PFSK-1 (cell line): ENCODE data around the gene ACTMAP.

Experiments
- FOXP2 ChIP-seq: optimal IDR thresholded peaks from 2 replicates; pipeline ENCODE3; 2011; ENCODE audit warnings: borderline replicate concordance, control low read depth, inconsistent platforms; ENCODE audit not compliant: insufficient read depth; ENCODE audit errors: extremely low read length, extremely low read depth
- POLR2AphosphoS5 ChIP-seq: IDR thresholded peaks from 2 replicates; pipeline ENCODE4 v1.6.1; 2012; ENCODE audit warnings: low read depth, mild to moderate bottlenecking, control low read depth, low read length, moderate library complexity
- REST ChIP-seq, 2 experiments: IDR thresholded peaks; 2 replicates each; pipeline versions ENCODE4 v1.6.1 to v1.8.0; 2011 to 2012; ENCODE audit warnings: low read depth in 2 of 2, low read length in 2 of 2, control low read depth in 1 of 2, inconsistent platforms in 1 of 2, mild to moderate bottlenecking in 1 of 2, moderate library complexity in 1 of 2; ENCODE audit not compliant: insufficient read depth in 1 of 2
- SIN3A ChIP-seq: IDR thresholded peaks from 2 replicates; pipeline ENCODE4 v1.6.1; 2012; ENCODE audit warnings: mild to moderate bottlenecking, low read length, moderate library complexity, borderline replicate concordance; ENCODE audit not compliant: insufficient read depth
- TAF1 ChIP-seq: IDR thresholded peaks from 2 replicates; pipeline ENCODE4 v1.6.1; 2012; ENCODE audit warnings: low read length, control low read depth, borderline replicate concordance; ENCODE audit not compliant: insufficient read depth

The ACTMAP gene

GRCh38 chr19:40777937-40778705 is 27.8 kb upstream of the ACTMAP start, which contains the start of gene RAB4B:
TSS of gene RAB4B (plus strand) at chr19:40778247. CDS start at chr19:40778376, 129 bp downstream.
- TF ChIP-seq REST (IDR thresholded peaks at IDR 0.05; ENCODE audit: insufficient read depth in 1 of 2, low read depth in 2 of 2, low read length in 2 of 2), result no peak
- TF ChIP-seq SIN3A, result peak; percentile 60; the same call in 1 of the 2 replicates
- peak; percentile 53 for TF ChIP-seq FOXP2
- TF ChIP-seq TAF1, result no peak

DNA sequence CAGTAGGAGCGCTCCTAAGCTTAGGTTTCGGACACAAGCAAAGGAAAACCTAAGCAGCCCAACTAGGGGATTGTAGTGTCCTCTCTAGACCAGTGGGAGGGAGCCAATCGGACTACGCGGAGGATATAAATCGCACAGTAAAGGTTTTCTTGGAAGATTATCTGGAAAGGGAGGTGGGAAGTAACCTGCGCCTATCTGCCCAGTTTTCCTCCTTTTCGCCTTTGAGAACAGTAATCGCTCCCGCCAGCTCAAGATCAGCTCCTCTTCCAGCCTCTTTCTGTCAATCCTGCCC is 27.3 kb upstream of the ACTMAP start:
- no peak; the same call in 1 of the 2 replicates for TF ChIP-seq SIN3A
- 0 out of 2 replicates have a peak, but pooled peaks have one; percentile 55 for TF ChIP-seq POLR2AphosphoS5
- TF ChIP-seq FOXP2, result no peak
- peak; percentile 43; the same call in 1 of the 2 replicates for TF ChIP-seq TAF1
- 0 out of 4 replicates have a peak, but pooled peaks of 1 of the 2 experiments have one; percentile 16 for TF ChIP-seq REST (IDR thresholded peaks at IDR 0.05; ENCODE audit: insufficient read depth in 1 of 2, low read depth in 2 of 2, low read length in 2 of 2)

GRCh38 chr19:40776932-40777644 is 26.8 kb upstream of the ACTMAP start:
- no peak; the same call in 1 of the 2 replicates for TF ChIP-seq TAF1
- no peak for TF ChIP-seq POLR2AphosphoS5
- no peak for TF ChIP-seq SIN3A
- TF ChIP-seq REST (IDR thresholded peaks at IDR 0.05; ENCODE audit: insufficient read depth in 1 of 2, low read depth in 2 of 2, low read length in 2 of 2), result no peak
- no peak for TF ChIP-seq FOXP2

- no peak for TF ChIP-seq TAF1
- TF ChIP-seq FOXP2, result no peak
- no peak for TF ChIP-seq SIN3A
- no peak for TF ChIP-seq REST (IDR thresholded peaks at IDR 0.05; ENCODE audit: insufficient read depth in 1 of 2, low read depth in 2 of 2, low read length in 2 of 2)
- no peak for TF ChIP-seq POLR2AphosphoS5
Measured at GRCh38 chr19:40776364-40776763, 26.1 kb upstream of the ACTMAP start.
